HepG2 (cell line): Measurements from ENCODE around the gene ZNF586. TPM values are rescaled to one million over a fixed set of nuclear protein-coding genes. Genes with fewer than 3 reads are reported as not detected.

Experiments
- CEBPB ChIP-seq: IDR thresholded peaks from 2 replicates; pipeline ENCODE4 v1.6.1; 2011; ENCODE audit warnings: low read depth, low read length, improper control_type of control experiment, borderline replicate concordance
- FOXJ3 ChIP-seq: sonication (generic); formaldehyde crosslinking; IDR thresholded peaks from 2 replicates; pipeline ENCODE4 v1.4.0; 2020; ENCODE audit warnings: missing genetic modification reagents, mild to moderate bottlenecking, borderline replicate concordance
- MTA3 ChIP-seq: sonication (generic); formaldehyde crosslinking; IDR thresholded peaks from 2 replicates; pipeline ENCODE4 v1.4.0; 2020; ENCODE audit warnings: missing genetic modification reagents
- PAX8 ChIP-seq: sonication (generic); formaldehyde crosslinking; IDR thresholded peaks from 2 replicates; pipeline ENCODE4 v1.8.0; 2022; ENCODE audit warnings: mild to moderate bottlenecking, missing genetic modification reagents, borderline replicate concordance
- PAXIP1 ChIP-seq: sonication (generic); formaldehyde crosslinking; conservative IDR thresholded peaks from 2 replicates; pipeline ENCODE4 v1.4.0; 2020; ENCODE audit warnings: mild to moderate bottlenecking, missing genetic modification reagents, moderate library complexity
- RFX1 ChIP-seq: fragments of 450-650 bp; IDR thresholded peaks from 2 replicates; pipeline ENCODE4 v1.6.1; 2017
- SNAI1 ChIP-seq: sonication (generic); formaldehyde crosslinking; IDR thresholded peaks from 2 replicates; pipeline ENCODE4 v1.5.0; 2020; ENCODE audit warnings: mild to moderate bottlenecking, missing genetic modification reagents, borderline replicate concordance
- TP53 ChIP-seq: sonication (generic); formaldehyde crosslinking; conservative IDR thresholded peaks from 2 replicates; pipeline ENCODE4 v1.4.0; 2020; ENCODE audit warnings: missing genetic modification reagents
- ZNF160 ChIP-seq: sonication (generic); formaldehyde crosslinking; IDR thresholded peaks from 2 replicates; pipeline ENCODE4 v1.8.0; 2022; ENCODE audit warnings: mild to moderate bottlenecking, inconsistent platforms, missing genetic modification reagents
- ZNF205 ChIP-seq: IDR thresholded peaks from 2 replicates; pipeline ENCODE4 v1.6.1; 2018; ENCODE audit warnings: missing biosample characterization, missing genetic modification reagents
- ZNF260 ChIP-seq: sonication (generic); formaldehyde crosslinking; IDR thresholded peaks from 2 replicates; pipeline ENCODE4 v1.4.0; 2020; ENCODE audit warnings: missing genetic modification reagents, low read depth, mild to moderate bottlenecking, borderline replicate concordance
- ZNF296 ChIP-seq: sonication (generic); formaldehyde crosslinking; conservative IDR thresholded peaks from 2 replicates; pipeline ENCODE4 v1.5.0; 2020; ENCODE audit warnings: mild to moderate bottlenecking, missing genetic modification reagents
- ZNF557 ChIP-seq: sonication (generic); formaldehyde crosslinking; IDR thresholded peaks from 2 replicates; pipeline ENCODE4 v1.4.0; 2020; ENCODE audit warnings: missing genetic modification reagents
- ZSCAN12 ChIP-seq: sonication (generic); formaldehyde crosslinking; IDR thresholded peaks from 2 replicates; pipeline ENCODE4 v1.9.0; 2021; ENCODE audit warnings: mild to moderate bottlenecking, missing genetic modification reagents
- polyA plus RNA-seq, 8 experiments: library from polyadenylated mRNA; depleted of rRNA in 3 of 8; stranded (reverse) in 7 of 8; unstranded in 1 of 8; fragments of >200 nt; fragmentation: Illumina TruSeq in 4 of 8; extraction: Trizol in 4 of 8; gene quantifications; 2 replicates each; pipeline versions ENCODE4 v1.2.1 to v1.2.3, GENCODE V29; 2011 to 2016; ENCODE audit warnings: low read depth in 4 of 8, missing spikeins in 1 of 8, mixed read lengths in 1 of 8; ENCODE audit not compliant: insufficient read depth in 1 of 8
- total RNA-seq, 5 experiments: library from RNA; depleted of rRNA; stranded (reverse); fragments of >200 nt; fragmentation: Illumina TruSeq; extraction: Trizol; gene quantifications; 2 replicates each; pipeline ENCODE4 v1.2.3, GENCODE V29; 2016; ENCODE audit warnings: low read depth in 1 of 5
- TF ChIP-seq, protein P1 (sequence below): sonication (generic); formaldehyde crosslinking; IDR thresholded peaks from 2 replicates; pipeline ENCODE4 v1.4.0; 2020; ENCODE audit warnings: missing genetic modification reagents, borderline replicate concordance
- TF ChIP-seq, protein P2 (sequence below): fragments of 450-650 bp; IDR thresholded peaks from 2 replicates; pipeline ENCODE4 v1.6.1; 2017; ENCODE audit warnings: mild to moderate bottlenecking
- TF ChIP-seq, protein P3 (sequence below): sonication (generic); formaldehyde crosslinking; IDR thresholded peaks from 2 replicates; pipeline ENCODE4 v1.5.0; 2020; ENCODE audit warnings: mild to moderate bottlenecking, missing genetic modification reagents
- TF ChIP-seq, protein P4 (sequence below): IDR thresholded peaks from 2 replicates; pipeline ENCODE4 v1.6.1; 2012; ENCODE audit warnings: inconsistent platforms

The ZNF586 gene
- total and polyA plus RNA-seq, 2 of the 13 experiments (the other 11 are each of a cell fraction or from before 2014, with no cell fraction given) = 0.50 to 3.4 TPM

DNA sequence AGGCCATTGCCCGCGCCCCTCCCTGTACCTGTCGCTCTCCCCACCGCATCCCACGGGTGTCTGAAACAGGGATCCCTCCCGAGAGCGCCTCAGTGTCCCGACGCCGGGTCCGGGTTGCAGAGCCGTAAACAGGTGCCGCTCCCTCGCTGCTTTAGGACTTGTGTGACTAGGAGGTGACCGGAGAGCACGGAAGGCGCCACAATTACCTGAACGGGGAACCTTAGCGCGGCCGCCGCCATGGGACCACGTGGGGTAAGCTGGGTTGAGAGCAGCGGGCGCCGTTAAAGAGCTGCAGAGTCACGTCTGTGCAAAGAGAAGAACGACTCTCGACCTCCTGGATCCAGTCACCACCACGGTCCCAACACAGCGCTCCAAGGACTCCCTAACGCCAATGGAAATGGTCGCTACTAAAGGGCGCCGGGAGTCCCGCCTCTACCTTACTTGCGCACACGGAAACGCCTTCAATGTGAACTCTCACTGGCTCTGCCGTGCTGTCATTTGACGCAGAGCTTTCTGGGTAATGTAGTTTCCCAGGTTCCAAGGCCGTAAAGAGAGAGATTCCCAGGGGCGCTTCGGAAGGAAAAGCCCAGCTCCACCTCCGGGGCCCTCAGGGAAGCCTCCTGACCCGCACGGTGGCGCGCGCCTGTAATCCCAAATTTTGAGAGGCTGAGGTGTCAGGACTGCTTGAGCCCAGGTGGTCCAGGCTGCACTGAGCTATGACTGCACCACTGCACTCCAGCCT, 45.2 kb downstream of the ZNF586 start, which contains the start of gene ZNF552 (continued):
- TF ChIP-seq, protein P1, sequence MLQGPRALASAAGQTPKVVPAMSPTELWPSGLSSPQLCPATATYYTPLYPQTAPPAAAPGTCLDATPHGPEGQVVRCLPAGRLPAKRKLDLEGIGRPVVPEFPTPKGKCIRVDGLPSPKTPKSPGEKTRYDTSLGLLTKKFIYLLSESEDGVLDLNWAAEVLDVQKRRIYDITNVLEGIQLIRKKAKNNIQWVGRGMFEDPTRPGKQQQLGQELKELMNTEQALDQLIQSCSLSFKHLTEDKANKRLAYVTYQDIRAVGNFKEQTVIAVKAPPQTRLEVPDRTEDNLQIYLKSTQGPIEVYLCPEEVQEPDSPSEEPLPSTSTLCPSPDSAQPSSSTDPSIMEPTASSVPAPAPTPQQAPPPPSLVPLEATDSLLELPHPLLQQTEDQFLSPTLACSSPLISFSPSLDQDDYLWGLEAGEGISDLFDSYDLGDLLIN (CRISPR knock-in tag) = 0 out of 2 replicates have a peak, but pooled peaks have one; percentile 64
- TF ChIP-seq, protein P2, sequence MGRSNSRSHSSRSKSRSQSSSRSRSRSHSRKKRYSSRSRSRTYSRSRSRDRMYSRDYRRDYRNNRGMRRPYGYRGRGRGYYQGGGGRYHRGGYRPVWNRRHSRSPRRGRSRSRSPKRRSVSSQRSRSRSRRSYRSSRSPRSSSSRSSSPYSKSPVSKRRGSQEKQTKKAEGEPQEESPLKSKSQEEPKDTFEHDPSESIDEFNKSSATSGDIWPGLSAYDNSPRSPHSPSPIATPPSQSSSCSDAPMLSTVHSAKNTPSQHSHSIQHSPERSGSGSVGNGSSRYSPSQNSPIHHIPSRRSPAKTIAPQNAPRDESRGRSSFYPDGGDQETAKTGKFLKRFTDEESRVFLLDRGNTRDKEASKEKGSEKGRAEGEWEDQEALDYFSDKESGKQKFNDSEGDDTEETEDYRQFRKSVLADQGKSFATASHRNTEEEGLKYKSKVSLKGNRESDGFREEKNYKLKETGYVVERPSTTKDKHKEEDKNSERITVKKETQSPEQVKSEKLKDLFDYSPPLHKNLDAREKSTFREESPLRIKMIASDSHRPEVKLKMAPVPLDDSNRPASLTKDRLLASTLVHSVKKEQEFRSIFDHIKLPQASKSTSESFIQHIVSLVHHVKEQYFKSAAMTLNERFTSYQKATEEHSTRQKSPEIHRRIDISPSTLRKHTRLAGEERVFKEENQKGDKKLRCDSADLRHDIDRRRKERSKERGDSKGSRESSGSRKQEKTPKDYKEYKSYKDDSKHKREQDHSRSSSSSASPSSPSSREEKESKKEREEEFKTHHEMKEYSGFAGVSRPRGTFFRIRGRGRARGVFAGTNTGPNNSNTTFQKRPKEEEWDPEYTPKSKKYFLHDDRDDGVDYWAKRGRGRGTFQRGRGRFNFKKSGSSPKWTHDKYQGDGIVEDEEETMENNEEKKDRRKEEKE = no peak
- no peak for TF ChIP-seq CEBPB
- TF ChIP-seq ZNF260 = no peak
- TF ChIP-seq, protein P3, sequence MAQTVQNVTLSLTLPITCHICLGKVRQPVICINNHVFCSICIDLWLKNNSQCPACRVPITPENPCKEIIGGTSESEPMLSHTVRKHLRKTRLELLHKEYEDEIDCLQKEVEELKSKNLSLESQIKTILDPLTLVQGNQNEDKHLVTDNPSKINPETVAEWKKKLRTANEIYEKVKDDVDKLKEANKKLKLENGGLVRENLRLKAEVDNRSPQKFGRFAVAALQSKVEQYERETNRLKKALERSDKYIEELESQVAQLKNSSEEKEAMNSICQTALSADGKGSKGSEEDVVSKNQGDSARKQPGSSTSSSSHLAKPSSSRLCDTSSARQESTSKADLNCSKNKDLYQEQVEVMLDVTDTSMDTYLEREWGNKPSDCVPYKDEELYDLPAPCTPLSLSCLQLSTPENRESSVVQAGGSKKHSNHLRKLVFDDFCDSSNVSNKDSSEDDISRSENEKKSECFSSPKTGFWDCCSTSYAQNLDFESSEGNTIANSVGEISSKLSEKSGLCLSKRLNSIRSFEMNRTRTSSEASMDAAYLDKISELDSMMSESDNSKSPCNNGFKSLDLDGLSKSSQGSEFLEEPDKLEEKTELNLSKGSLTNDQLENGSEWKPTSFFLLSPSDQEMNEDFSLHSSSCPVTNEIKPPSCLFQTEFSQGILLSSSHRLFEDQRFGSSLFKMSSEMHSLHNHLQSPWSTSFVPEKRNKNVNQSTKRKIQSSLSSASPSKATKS (CRISPR knock-in tag) = no peak
- no peak for TF ChIP-seq SNAI1 (CRISPR knock-in tag)
- TF ChIP-seq TP53 (CRISPR knock-in tag) = no peak
- no peak for TF ChIP-seq ZNF557 (CRISPR knock-in tag)
- TF ChIP-seq MTA3 (CRISPR knock-in tag) = no peak
- no peak for TF ChIP-seq ZNF296
- TF ChIP-seq ZSCAN12 (CRISPR knock-in tag) = no peak
- TF ChIP-seq, protein P4, sequence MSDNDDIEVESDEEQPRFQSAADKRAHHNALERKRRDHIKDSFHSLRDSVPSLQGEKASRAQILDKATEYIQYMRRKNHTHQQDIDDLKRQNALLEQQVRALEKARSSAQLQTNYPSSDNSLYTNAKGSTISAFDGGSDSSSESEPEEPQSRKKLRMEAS = peak; percentile 51; the same call in 1 of the 2 replicates
- TF ChIP-seq FOXJ3 (CRISPR knock-in tag) = no peak
- TF ChIP-seq PAX8 = no peak
- TF ChIP-seq PAXIP1 = peak; percentile 6; the same call in 1 of the 2 replicates
- TF ChIP-seq RFX1 = no peak
- TF ChIP-seq ZNF160 (CRISPR knock-in tag) = no peak
- peak; percentile 22; the same call in 1 of the 2 replicates for TF ChIP-seq ZNF205 (CRISPR knock-in tag)
